HuH-7.5 (cell line): ENCODE results near the gene DUSP21.
"Not testable (repeated sequence)": the region's sequence is repeated elsewhere in the genome, so short reads cannot be mapped to it uniquely, and the experiment has no call there.

ENCODE experiments used
- DNase-seq: peaks from one replicate; pipeline ENCODE4 v3.0.0; 2011; ENCODE audit warnings: low spot score

Gene DUSP21

GRCh38 chrX:44876086-44876485, 32.3 kb downstream of the DUSP21 start:
- DNase-seq: no peak

- DNase-seq: no peak
Measured at GRCh38 chrX:44876767-44877166, 32.9 kb downstream of the DUSP21 start.

- no peak for DNase-seq
Measured at GRCh38 chrX:44878780-44879179, 35.0 kb downstream of the DUSP21 start.

- no peak for DNase-seq
Measured at GRCh38 chrX:44881549-44881948, 37.7 kb downstream of the DUSP21 start.

GRCh38 chrX:44882635-44883034, 38.8 kb downstream of the DUSP21 start:
- DNase-seq: no peak

- DNase-seq: no peak
Measured at GRCh38 chrX:44884944-44885343, 41.1 kb downstream of the DUSP21 start.

- no peak for DNase-seq
Measured at GRCh38 chrX:44889824-44890223, 46.0 kb downstream of the DUSP21 start.

- DNase-seq: no peak
Measured at GRCh38 chrX:44890247-44890646, 46.4 kb downstream of the DUSP21 start.

GRCh38 chrX:44890687-44891086, 46.9 kb downstream of the DUSP21 start:
- DNase-seq: not testable (repeated sequence)

- no peak for DNase-seq
Measured at GRCh38 chrX:44891642-44892041, 47.8 kb downstream of the DUSP21 start.
